Stomach (tissue), 4 donors: ENCODE results near the gene ATXN3.

ENCODE experiments used
- POLR2AphosphoS5 ChIP-seq, 3 donors: sonication (generic); formaldehyde crosslinking; IDR thresholded peaks; one replicate each; pipeline ENCODE4 v1.6.1; 2016; ENCODE audit warnings: antibody characterized with exemption in 3 of 3
- TF ChIP-seq, protein P1 (sequence below), 7 experiments: fragments of 450-650 bp in 4 of 7; fragments of 200-600 bp in 3 of 7; sonication (generic) in 3 of 7; IDR thresholded peaks; one replicate each; pipeline ENCODE4 v1.5.1; 2016 to 2019; ENCODE audit warnings: antibody characterized with exemption in 7 of 7, control low read depth in 2 of 7, mild to moderate bottlenecking in 1 of 7

DNA sequence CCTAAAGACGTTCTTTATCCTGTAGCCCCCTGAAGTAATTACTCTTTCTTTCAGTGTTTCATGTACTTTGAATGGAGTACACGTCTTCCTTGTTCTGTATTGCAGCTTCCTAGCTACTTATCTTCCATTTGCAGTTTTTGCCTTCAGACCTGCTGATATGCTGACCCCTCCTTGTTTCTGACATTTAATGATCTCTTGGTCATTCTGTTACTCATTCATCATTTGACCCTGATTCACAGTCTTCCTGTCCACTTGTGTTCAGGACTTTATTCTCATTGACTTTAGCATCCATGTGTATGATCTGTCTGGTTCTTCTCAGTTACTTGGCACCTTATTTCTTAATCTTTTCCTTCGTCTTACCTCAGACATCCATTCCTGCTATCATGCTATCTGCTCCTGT is 37.6 kb upstream of the ATXN3 start:
- TF ChIP-seq, protein P1, sequence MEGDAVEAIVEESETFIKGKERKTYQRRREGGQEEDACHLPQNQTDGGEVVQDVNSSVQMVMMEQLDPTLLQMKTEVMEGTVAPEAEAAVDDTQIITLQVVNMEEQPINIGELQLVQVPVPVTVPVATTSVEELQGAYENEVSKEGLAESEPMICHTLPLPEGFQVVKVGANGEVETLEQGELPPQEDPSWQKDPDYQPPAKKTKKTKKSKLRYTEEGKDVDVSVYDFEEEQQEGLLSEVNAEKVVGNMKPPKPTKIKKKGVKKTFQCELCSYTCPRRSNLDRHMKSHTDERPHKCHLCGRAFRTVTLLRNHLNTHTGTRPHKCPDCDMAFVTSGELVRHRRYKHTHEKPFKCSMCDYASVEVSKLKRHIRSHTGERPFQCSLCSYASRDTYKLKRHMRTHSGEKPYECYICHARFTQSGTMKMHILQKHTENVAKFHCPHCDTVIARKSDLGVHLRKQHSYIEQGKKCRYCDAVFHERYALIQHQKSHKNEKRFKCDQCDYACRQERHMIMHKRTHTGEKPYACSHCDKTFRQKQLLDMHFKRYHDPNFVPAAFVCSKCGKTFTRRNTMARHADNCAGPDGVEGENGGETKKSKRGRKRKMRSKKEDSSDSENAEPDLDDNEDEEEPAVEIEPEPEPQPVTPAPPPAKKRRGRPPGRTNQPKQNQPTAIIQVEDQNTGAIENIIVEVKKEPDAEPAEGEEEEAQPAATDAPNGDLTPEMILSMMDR (IDR thresholded peaks at IDR 0.05): no peak
- no peak for TF ChIP-seq POLR2AphosphoS5 (IDR thresholded peaks at IDR 0.05)
